ENCODE results near the gene ANO2. TPM values are rescaled to one million over a fixed set of nuclear protein-coding genes. Genes with fewer than 3 reads are reported as not detected.

ANO2 gene
- total RNA-seq, 1 donor from 2014 or later, result 0.13 TPM

DNA sequence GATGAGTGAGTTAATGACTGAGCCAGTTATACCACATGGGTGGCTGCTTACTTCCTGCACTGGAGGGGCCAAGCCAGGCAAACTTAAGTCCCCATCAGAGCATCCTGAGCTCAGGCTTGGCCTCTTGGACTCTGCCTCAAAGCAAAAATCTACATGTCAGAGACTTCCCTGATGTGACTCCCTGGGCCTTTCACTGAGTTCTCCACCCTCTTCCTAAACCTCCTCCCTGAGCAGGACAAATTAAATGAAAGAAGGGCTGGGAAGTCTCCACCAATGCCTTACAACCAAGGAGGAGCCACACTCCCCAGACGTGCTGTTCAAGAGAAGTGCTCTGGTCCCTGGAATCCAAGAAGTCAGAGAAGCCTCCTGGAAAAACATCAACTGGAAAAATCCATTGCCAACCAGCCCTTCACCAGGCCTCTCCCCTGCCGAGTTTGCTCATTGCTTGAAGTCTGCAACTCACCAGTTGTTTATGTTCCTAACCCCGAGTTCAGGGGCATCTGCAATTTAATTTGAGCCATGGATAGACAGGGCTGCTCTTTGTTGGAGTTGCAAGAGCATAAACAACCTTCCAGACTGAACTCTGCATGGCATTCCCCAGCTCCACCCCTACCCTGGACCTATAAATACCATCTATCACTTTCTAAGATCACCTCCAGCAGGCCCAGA, 160.5 kb downstream of the ANO2 start:
- DNase-seq (ENCODE audit: low spot score) (no peak), ATAC-seq (no peak)

DNA sequence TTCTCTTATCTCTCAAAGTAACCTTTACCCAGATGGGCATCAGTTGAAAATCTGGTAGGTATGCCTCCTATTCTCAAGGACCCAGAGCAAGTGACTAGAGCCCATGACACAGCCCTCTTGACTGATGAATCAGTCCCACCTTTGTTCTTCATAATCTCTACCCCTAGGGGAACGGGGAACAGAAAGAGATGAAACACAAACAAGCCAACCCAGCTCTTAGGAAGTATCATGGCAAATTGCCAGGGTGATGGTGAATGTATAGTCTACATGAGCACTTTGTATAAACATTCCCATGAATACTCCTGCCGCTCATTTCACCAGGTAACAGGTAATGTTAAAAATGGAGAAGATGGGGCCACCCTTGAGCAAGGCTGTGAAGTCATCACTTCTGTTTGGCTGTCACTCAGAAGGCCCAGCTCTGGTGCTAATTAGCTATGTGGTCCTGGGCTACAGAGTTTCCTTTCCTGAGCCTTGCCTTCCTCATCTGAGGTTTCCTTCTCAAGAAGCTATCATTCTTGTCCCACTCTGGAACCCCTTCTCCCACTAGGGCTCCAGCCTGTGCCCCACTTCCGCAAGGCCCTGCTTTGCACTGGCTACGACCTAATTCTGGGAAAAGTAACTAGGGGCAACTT, 161.7 kb downstream of the ANO2 start:
- no peak for ATAC-seq
- no peak for DNase-seq (ENCODE audit: low spot score)

DNA sequence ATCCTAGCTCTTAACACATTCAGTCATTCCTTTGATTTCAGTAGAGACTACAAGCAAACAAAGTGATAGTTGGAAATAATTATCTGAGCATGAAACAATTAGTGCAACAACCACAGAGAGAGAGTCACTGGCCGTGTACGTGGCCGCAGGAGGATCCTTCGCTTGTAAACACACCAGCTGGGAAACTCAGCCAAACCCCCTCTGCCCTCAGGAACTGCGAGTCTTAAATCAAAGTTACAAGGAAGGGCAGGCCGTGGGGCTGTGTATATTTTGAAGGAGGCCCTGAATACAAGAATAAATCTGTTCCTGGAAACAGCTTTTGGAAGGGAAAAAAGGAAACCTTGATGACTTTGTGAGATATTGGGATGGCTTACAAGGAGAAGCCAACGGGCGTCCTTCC, 164.5 kb downstream of the ANO2 start:
- DNase-seq (ENCODE audit: low spot score) (no peak), ATAC-seq (no peak)

DNA sequence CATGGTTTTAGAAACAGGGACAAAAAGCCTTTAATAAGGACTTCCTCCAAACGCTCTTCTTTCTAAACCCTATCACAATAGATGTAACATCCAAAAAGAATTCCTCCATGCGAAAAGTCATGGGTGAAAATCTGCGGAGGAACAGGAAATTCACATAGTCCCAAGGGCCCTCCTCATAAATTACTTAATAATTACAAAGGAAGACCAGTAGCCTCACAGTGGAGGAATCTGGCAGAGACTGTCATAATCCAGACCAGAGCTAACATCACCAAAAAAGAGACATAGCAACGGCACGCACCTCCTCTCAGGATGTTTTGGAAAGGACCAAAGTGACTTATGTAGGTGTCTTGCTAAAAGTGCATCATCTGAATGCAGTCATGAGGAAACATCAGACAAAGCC, 165.7 kb downstream of the ANO2 start:
- ATAC-seq (no peak), DNase-seq (ENCODE audit: low spot score) (no peak)

DNA sequence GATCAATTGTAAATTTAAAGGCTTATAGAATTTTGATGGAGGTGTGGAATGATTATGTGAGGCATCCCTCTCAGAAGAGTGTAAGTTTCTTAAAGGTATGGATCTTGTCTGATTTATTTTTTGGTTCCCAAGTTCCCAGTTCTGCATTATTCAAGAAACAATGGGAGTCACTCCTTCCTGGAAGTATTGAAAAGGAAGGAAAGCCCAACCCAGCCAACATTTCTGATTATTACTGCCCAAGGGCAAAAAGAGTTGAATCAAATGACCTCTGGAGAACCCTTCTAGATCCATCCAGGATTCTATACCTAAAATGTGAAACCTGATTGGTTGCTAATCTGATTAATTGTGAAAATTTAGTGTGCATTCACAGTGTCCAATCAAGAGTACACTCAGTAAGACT, 166.2 kb downstream of the ANO2 start:
- no peak for ATAC-seq
- DNase-seq (ENCODE audit: low spot score), result no peak

DNA sequence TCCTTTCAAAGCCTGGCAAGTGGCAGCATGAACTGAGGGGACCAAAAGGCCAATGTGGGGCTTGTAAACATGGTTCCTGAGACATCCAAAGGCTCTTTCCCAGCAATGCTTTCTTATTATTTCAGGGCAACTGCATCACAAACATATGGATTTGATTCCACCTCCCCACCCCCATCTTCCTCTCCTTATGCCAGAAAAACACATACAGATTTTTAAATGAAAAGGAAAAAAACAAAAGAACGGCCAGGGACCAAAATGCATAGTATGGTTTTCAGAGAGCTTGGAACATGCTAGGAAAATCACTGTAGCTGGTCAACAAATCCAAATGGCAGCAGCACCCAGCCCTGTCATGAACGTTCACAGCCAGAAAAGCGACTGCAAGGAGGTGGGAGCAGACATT, 167.6 kb downstream of the ANO2 start:
- no peak for ATAC-seq
- DNase-seq (ENCODE audit: low spot score), result no peak

DNA sequence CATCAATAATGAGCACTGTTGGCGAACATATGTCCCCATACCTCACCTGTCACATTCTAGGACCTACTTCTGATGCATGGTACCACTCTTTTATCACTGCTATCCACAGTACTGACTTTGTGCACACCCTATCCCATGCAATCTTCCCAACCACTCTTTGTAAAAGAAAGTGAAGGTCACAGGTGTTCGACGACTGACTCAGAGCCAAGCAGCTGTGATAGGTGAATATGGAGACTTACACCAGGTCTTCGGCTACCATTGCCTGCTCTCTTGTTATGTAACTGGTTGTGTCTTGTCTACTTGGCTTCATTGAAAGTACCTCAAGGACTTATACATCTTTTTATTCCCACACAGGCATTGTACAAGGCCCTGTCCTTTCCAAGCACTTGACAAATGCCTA, 169.0 kb downstream of the ANO2 start:
- ATAC-seq (no peak), DNase-seq (ENCODE audit: low spot score) (no peak)

DNA sequence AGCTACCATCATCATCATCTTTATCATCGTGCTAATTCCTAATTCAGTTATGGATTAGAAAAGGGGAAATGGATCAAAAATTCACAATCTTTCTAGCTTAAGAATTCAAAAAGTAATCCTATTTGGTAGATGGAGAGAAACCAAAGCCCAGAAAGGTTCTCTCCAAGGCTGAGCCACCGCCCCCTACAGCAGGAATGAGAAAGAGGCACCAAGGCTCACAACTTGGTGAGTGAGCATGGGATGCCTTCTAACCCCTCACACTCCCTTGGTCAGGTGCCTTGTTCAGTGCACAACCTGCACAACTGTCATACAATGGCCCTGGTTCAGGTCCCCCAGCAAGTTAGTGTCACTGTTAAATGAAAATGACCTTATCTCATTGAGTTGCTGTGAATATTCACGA, 171.5 kb downstream of the ANO2 start:
- DNase-seq (ENCODE audit: low spot score) (no peak), ATAC-seq (no peak)

DNA sequence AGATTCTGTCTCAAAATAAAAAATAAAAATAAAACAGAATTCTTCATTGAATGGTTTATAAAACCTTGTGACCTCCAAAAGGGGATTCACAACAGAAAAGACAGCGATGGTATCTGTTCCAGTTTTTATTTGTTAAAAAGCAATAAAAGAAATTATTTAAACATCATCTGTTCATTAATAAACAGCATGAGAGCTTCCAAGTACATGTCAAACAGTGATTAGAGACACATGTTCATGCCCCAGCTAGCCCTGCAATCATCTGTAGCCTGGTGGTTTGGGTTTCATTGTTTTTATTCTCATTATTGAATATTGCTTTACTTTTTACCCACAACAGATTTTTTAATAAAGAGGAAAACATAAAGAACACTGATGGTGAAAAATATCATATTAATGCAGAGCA, 173.3 kb downstream of the ANO2 start:
- ATAC-seq, result no peak
- DNase-seq (ENCODE audit: low spot score), result no peak

DNA sequence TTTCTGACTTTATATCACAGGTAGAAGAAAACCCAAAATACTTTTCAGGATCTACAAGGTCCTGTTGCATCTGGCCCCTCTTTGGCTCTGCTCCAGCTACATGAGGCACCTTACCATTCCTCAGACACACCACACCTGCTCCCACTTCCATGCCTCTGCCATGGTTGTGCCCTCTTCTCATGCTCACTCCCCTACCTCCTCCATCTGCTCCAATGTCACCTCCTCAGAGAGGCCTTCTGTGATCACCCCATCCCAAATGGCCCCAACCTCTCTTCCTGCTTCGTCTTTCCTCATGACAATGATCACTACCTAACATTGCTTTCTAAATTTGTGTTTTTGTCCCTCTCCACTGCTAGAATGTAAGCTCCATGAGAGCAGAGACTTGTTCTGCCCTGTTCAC, 174.3 kb downstream of the ANO2 start:
- ATAC-seq (no peak), DNase-seq (ENCODE audit: low spot score) (no peak)

DNA sequence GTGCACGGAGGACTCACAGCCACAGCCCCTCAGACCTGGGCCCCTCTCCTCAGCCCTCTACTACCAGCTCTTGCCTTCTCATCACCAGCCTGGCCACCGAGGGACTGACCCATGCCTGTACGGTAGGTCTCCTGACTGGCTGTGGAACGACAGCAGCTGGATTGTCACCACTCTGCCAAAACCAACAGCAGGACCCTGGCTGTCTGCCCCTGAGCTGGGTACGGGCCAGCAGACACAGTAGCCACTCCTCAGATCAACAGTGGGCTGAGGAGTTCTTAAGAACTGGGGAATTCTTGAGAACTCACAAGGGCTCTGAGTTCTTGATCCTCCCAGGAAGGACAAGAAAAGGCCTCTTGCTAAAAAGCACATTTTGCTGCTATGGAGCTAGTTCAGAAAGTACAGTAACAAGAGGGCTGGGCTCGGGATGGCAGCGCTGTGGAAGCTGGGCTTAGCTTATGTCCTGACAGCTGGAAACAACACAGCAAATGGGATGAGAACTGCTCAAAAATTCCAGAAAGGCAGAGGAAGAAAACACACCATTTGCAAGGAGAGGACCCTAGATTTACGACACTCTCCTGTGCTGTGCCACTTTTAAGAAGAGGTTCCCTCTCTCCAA, 176.4 kb downstream of the ANO2 start:
- ATAC-seq, result no peak
- DNase-seq (ENCODE audit: low spot score), result no peak

DNA sequence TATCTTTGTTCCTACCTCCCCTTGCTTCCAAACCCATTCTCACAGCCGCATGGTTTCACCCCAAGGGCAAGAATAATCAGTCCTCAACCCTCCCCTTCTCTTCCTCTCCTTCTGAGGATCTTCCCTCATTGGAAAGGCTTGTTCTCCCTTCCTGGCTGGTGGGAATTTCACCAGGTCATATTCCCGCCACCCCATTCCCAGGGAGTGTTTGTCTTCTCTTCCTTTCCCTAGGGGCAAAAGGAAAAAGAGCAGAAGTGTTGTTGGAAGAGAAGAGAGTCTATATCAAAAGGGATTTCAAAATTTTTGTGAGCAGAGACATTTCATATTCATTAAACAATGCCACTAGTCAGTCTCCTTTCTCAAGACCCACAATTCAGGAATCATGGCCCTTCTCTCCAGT, 176.9 kb downstream of the ANO2 start:
- DNase-seq (ENCODE audit: low spot score) (no peak), ATAC-seq (no peak)

DNA sequence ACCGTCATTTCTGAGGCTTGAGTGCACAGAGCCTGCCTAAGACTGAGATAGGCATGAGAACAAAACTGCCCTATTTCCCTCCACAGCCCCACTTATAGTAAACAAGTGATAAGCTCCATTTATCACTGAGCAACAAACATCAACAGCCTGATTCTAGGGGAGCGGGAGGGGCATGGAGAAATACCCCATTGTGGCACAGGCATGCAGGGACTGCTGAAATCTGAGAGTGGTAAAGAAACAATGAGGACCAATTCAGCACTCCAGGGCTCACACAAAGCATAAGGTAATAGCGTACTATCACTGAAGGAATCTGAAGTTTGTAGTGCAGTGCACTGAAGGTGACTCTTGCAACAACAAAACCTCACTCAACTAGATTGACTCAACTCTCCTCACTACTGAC, 186.7 kb downstream of the ANO2 start:
- no peak for DNase-seq (ENCODE audit: low spot score)
- ATAC-seq, result no peak

DNA sequence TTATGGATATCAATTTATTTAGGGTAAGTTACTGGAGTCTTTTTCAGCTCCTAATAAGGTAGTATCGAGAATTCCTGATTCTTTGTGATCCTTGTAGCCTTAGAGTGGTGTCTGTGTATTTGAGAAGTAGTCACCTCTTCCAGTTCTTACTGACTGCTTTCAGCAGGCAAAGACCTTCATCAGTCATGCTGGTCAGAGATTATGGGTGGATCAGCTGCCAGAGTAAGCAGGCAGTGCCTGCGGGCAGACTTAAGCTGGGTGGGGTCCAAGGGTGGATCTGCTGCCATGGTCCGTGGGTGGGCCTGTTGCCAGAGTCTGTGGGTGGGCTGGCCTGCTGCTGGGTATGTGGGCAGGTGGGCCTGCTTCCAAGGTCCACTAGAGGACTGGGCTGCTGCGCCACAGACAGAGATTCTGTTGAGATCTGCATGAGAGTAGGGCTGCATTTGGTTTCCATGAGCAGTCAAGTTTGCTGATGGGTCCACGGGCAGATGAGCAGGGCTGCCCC, 188.7 kb downstream of the ANO2 start:
- no peak for DNase-seq (ENCODE audit: low spot score)
- ATAC-seq, result no peak

DNA sequence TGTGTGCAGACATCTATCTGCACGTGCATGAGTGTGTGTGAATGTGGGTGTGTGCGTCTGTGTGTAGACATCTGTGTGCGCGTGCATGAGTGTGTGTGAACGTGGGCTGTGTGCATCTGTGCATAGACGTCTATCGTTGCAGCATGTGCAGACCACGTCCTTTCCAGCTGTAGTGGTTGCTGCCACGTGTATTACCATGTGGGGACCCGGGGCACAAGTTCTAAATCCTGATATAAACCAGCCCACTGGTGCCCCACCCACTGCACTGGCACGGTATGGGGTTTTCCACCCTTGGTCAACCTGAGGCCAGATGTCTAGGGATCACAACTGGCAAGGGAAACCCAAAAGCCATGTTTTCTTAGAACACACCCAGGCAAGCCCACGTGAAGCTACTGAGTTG, 197.0 kb downstream of the ANO2 start:
- DNase-seq (ENCODE audit: low spot score), result no peak
- no peak for ATAC-seq

DNA sequence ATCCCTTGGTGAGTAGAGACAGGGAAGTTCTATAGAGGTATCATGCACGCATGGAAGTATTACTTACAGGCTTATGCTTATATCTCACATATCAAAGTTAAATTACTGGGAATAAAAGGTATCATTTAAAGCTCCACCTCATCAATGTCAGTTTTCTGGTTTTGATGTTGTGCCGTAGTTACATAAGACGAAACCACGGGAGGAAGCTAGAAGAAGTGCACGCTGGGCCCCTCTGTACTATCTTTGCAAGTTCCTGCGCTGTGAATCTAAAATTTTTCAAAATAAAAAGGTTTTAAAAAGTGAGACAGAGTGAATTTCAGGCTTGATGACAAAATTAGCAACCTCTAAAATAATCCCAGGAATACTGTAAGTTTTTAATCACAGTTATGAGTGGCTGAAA, 198.1 kb downstream of the ANO2 start:
- ATAC-seq (no peak), DNase-seq (ENCODE audit: low spot score) (no peak)

DNA sequence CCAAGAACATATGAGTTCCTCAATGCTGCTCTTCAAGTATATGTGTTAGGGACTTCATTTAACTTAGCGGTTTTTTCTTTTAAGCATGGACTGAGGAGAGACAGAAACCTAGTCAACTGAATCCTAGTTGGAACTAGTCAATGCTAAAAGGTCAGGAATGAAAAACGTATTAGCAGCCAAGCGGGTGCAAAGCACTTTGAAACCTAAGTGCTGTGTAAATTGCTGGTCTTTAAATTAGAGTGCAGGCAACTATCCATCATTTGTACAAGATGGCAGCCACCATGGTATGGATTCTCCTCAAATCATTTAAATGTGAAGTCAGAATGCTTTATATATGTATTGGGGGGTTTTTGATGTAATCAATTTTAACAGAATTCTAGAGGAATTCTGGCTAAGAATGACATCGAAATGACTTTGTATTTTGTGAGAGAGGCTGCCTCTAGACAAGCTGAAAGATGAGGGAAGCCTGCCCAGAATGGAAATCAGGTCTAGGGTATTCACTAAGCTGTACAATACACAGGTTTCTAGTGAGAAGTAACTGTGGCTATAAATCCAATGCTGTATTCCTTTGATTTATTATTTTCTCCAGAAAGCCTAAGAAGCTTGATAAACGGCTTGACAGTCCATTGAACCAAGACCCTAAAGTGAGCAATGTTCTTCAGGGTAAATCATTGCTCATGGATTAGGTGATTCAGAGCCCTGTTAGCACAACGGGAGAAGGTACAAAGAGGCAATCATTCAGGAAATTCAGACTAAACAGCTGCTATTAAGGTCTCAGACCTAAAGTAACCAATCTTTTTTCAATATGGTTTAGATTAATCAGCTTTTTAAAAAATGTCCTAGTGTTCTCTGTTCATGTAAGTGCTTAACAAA, 198.8 kb downstream of the ANO2 start:
- DNase-seq (ENCODE audit: low spot score) (no peak), ATAC-seq (no peak)

DNA sequence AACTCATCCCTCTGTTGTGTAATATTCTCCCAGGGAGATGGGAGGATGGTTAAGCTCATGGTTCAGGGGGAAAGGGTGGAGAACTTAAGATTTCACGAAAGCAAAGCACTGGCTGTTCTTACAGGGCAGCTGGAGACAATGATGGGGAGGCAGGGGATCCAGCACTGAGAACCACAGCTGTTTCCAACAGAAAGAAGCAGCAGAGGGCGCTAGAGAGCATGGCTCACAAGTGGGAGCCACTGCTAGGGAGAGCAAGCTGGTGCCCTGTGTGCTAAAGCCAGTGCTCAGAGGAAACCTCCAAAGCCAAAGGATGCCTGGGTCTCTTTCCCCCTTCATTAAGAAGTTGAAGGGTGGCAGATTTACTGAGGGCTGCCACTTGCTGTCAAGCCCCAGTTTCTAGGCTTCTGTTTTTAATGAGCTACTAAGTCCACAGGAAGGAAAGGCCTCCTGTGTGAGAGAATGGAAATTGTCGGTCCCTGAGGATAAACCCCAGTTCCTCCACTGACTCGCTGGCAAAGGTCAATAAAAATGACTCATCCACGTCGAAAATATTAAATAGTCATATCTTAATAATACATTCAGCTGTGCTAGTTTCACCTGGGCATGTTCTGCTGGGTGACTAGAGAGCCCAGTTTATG, 199.7 kb downstream of the ANO2 start:
- ATAC-seq (peak; percentile 95), DNase-seq (ENCODE audit: low spot score) (peak; percentile 60)

DNA sequence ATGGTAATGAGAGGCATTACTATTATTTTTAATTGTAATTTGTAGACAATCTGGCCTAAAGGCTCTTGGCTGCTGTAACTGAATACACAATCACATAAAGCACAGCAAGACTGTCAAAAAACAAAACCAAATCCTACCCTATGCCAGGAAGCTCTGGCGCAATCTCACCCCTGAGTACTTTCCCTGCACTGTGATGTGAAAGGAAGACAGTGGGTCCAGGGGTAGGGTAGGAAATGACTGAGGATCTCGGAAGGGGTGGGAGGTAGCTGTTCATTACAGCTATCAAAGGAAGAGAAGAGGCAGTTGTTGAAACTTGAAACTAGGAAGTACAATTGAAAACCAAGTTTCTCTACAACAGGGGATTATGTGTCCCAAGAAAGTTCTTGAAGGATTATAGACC, 202.8 kb downstream of the ANO2 start:
- DNase-seq (ENCODE audit: low spot score) (no peak), ATAC-seq (no peak)

DNA sequence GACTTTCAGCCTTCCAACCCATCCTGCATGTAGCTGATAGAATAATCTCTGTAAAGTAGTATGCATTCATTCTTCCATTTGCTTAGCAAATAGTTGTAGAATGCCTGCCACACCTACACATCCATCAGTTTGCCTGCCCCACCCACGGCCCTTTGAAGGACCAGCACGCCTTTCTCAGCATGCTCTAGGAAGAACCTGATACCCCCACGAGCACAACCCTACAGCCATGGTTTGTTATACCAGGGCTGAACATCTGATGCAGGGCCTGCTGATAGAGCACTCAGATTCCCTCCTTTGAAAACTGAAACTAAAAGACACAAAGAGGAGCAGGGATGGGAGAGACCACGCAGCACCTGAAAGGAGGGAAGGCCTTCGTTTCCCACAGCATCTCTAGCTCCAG, 205.1 kb downstream of the ANO2 start:
- DNase-seq (ENCODE audit: low spot score) (no peak), ATAC-seq (no peak)

DNA sequence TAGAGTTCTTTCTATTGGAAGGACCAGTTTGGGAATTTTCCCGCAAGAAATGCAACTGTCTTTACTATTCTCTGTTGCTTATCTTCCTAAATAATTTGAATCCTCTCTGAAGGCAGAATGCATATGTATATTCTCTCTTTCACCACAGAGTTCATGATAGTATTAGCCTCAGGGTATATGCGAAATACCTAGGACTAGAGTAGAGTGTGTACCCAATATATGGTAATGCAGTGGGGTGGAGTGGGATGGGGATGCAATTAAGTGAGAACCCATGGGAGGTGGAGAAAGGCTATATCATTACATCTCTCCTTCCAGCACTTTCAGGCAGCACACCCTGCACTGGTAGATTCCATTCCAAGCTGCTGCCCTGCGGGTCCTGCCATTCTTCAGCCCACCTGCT, 207.3 kb downstream of the ANO2 start:
- DNase-seq (ENCODE audit: low spot score) (no peak), ATAC-seq (no peak)

Measured in left lobe of liver (tissue), 2 donors.